ENCODE results near the gene ABCA9. TPM values are rescaled to one million over a fixed set of nuclear protein-coding genes. Genes with fewer than 3 reads are reported as not detected.

ABCA9 gene
- total RNA-seq, 1 experiment from 2014 or later = not detected

GRCh38 chr17:69043098-69043734 is 17.5 kb downstream of the ABCA9 start:
- Mint-ChIP-seq H3K27ac (no peak overlapping the region), H3K36me3 (ENCODE audit: insufficient read depth in 1 of 3, low read depth in 3 of 3) (no peaks in the 10 kb centered on the region)
- no peak overlapping the region for H4K8ac ChIP-seq (replicated peaks; ENCODE audit: insufficient read length, low read depth, low read length)

More at GRCh38 chr17:69043098-69043734, 17.5 kb downstream of the ABCA9 start:
- Histone ChIP-seq H3K9ac (ENCODE audit: extremely low read depth, insufficient read length, low read length) (no peak overlapping the region), H3K14ac (ENCODE audit: insufficient read depth, low read length) (no peak overlapping the region), H2AK5ac (ENCODE audit: insufficient read length, low read length) (no peak overlapping the region), H3K4me1 (ENCODE audit: insufficient read depth, low read length) (no peaks in the 10 kb centered on the region), H2AFZ (ENCODE audit: low read length) (no peak overlapping the region), H3K23me2 (ENCODE audit: insufficient read length, low read depth, low read length, poor library complexity, severe bottlenecking) (no peaks in the 10 kb centered on the region), H3K56ac (ENCODE audit: insufficient read length, low read depth, low read length) (no peak overlapping the region), H3K18ac (ENCODE audit: insufficient read length, low read depth, low read length) (no peak overlapping the region), H2BK20ac (ENCODE audit: low read depth, low read length, poor library complexity, severe bottlenecking) (no peak overlapping the region), H3K27me3 (ENCODE audit: insufficient read depth, low read length) (no peaks in the 10 kb centered on the region), H2BK12ac (ENCODE audit: insufficient read length, low read depth, low read length) (no peak overlapping the region), H3K79me2 (ENCODE audit: insufficient read depth, low read length) (no peaks in the 10 kb centered on the region), H3K23ac (ENCODE audit: insufficient read length, low read depth, low read length) (no peak overlapping the region), H3K27ac (ENCODE audit: insufficient read length, low read depth, low read length) (no peak overlapping the region), H4K5ac (ENCODE audit: insufficient read length, low read depth, low read length) (no peak overlapping the region), H4K91ac (ENCODE audit: insufficient read length, low read depth, low read length) (no peak overlapping the region), H3K4me2 (ENCODE audit: insufficient read depth, insufficient read length, low read length) (no peak overlapping the region), H3T11ph (ENCODE audit: low read length) (no peak overlapping the region), H2BK15ac (ENCODE audit: low read depth, low read length) (no peak overlapping the region), H3K79me1 (ENCODE audit: insufficient read depth, low read depth, low read length, poor library complexity, severe bottlenecking) (no peaks in the 10 kb centered on the region), H3K4ac (ENCODE audit: low read depth, low read length) (no peak overlapping the region), H4K20me1 (ENCODE audit: control insufficient read depth, insufficient read depth, insufficient read length) (no peaks in the 10 kb centered on the region), H2BK120ac (ENCODE audit: low read depth, low read length, poor library complexity, severe bottlenecking) (no peak overlapping the region), H3K9me3 (ENCODE audit: control insufficient read depth, low read depth, low read length) (no peaks in the 10 kb centered on the region), H2BK5ac (ENCODE audit: insufficient read length, low read length) (no peak overlapping the region)
- no peak for DNase-seq
- no peak for TF ChIP-seq CTCF (conservative IDR thresholded peaks at IDR 0.05)
- H3K4me3 Mint-ChIP-seq = no peak overlapping the region
- H3K27me3 Mint-ChIP-seq (ENCODE audit: low read depth) = peaks cover 4% of the 10 kb centered on the region; the same call in 1 of the 2 replicates
- no peaks in the 10 kb centered on the region for H3K4me1 Mint-ChIP-seq
- no CpG with 5 or more reads among the region's 6 CpGs for WGBS (ENCODE audit: extremely low coverage, insufficient read length, low lambda C conversion rate)
- H3K9me3 Mint-ChIP-seq = no peaks in the 10 kb centered on the region; a peak in 1 of 5 replicates

Measured in H9 (cell line).